H1 (cell line): ENCODE measurements around the gene DPM3. TPM values are rescaled to one million over a fixed set of nuclear protein-coding genes. Genes with fewer than 3 reads are reported as not detected.

Experiments used
- CTCF ChIA-PET: fragments of 300-600 bp; sonication (Branson Sonifier 250); formaldehyde crosslinking; loops from one replicate; lab custom pipeline; 2021; ENCODE audit not compliant: partially characterized antibody; lab: Charles Lee
- POLR2A ChIA-PET: fragments of 300-600 bp; sonication (Branson Sonifier 250); formaldehyde crosslinking; loops from one replicate; lab custom pipeline; 2021; ENCODE audit warnings: inconsistent platforms; ENCODE audit not compliant: partially characterized antibody; lab: Charles Lee
- DNase-seq, 2 experiments: peaks; one replicate each; pipeline versions ENCODE4 v3.0.0 to v3.0.0-alpha.2; 2010 to 2022; ENCODE audit warnings: low spot score in 2 of 2, low read depth in 1 of 2, mixed read lengths in 1 of 2
- FAIRE-seq: peaks from 2 replicates; lab custom pipeline; 2011; peaks lifted over from hg19 to GRCh38; lab: Jason Lieb, UNC
- H2AFZ ChIP-seq: 2 replicates; pipeline ENCODE4 v1.8.1; 2012; ENCODE audit warnings: low read length, inconsistent platforms
- H2AK5ac ChIP-seq: 2 replicates; pipeline ENCODE4 v1.6.1; 2013; ENCODE audit warnings: low read depth, low read length
- H2BK120ac ChIP-seq: replicated peaks from 2 replicates; pipeline ENCODE3; 2013; ENCODE audit warnings: low read depth, low read length, inconsistent platforms
- H2BK12ac ChIP-seq: 2 replicates; pipeline ENCODE4 v1.6.1; 2013; ENCODE audit warnings: low read depth, low read length
- H2BK15ac ChIP-seq: 2 replicates; pipeline ENCODE4 v1.6.1; 2013; ENCODE audit warnings: low read length
- H2BK20ac ChIP-seq: 2 replicates; pipeline ENCODE4 v1.6.1; 2013; ENCODE audit warnings: low read length
- H2BK5ac ChIP-seq: 2 replicates; pipeline ENCODE4 v1.6.1; 2013; ENCODE audit warnings: low read depth, low read length
- H3K14ac ChIP-seq: 2 replicates; pipeline ENCODE4 v1.6.1; 2013; ENCODE audit warnings: inconsistent platforms; ENCODE audit not compliant: insufficient read length
- H3K18ac ChIP-seq: 2 replicates; pipeline ENCODE4 v1.6.1; 2013; ENCODE audit warnings: low read length; ENCODE audit errors: extremely low read depth
- H3K23ac ChIP-seq: 2 replicates; pipeline ENCODE4 v1.6.1; 2013; ENCODE audit warnings: inconsistent platforms; ENCODE audit not compliant: insufficient read length
- H3K23me2 ChIP-seq: 2 replicates; pipeline ENCODE4 v1.6.1; 2013; ENCODE audit warnings: low read depth, low read length
- H3K27ac ChIP-seq: 2 replicates; pipeline ENCODE4 v1.6.1; 2011; ENCODE audit warnings: low read depth, low read length, inconsistent platforms
- H3K27me3 ChIP-seq, 4 experiments: replicated peaks in 1 of 4; 1 replicate in 1 of 4; 2 replicates in 3 of 4; pipeline versions ENCODE4 v1.6.1 to v1.8.1; 2011 to 2013; ENCODE audit warnings: low read length in 3 of 4, mild to moderate bottlenecking in 3 of 4, inconsistent platforms in 2 of 4, mixed read lengths in 2 of 4, moderate library complexity in 1 of 4; ENCODE audit not compliant: control insufficient read depth in 3 of 4, insufficient read depth in 3 of 4; ENCODE audit errors: extremely low read depth in 1 of 4
- H3K36me3 ChIP-seq, 4 experiments: 2 replicates each; pipeline versions ENCODE4 v1.6.1 to v1.8.1; 2011 to 2013; ENCODE audit warnings: mild to moderate bottlenecking in 4 of 4, low read length in 3 of 4, moderate library complexity in 2 of 4, control low read depth in 1 of 4, inconsistent platforms in 1 of 4; ENCODE audit not compliant: insufficient read depth in 4 of 4, control insufficient read depth in 2 of 4
- H3K4ac ChIP-seq: replicated peaks from 2 replicates; pipeline ENCODE3; 2013; ENCODE audit warnings: low read length, low read depth, mixed read lengths, inconsistent platforms; ENCODE audit not compliant: insufficient read length
- H3K4me1 ChIP-seq, 4 experiments: replicated peaks in 1 of 4; 1 replicate in 1 of 4; 2 replicates in 3 of 4; pipeline versions ENCODE4 v1.6.1 to v1.8.1; 2011 to 2013; ENCODE audit warnings: low read length in 3 of 4, inconsistent platforms in 2 of 4, mixed read lengths in 1 of 4; ENCODE audit not compliant: insufficient read depth in 4 of 4, control insufficient read depth in 3 of 4
- H3K4me2 ChIP-seq, 2 experiments: 2 replicates each; pipeline versions ENCODE4 v1.6.1 to v1.8.1; 2011 to 2013; ENCODE audit warnings: low read depth in 2 of 2, low read length in 2 of 2, control low read depth in 1 of 2, inconsistent platforms in 1 of 2, mild to moderate bottlenecking in 1 of 2; ENCODE audit not compliant: insufficient read depth in 1 of 2
- H3K4me3 ChIP-seq, 4 experiments: fragments of 200-600, 300-600 bp in 1 of 4; sonication (generic), shearing (Covaris generic), sonication (Bioruptor Twin) in 1 of 4; 2 replicates each; pipeline versions ENCODE4 v1.5.1 to v1.8.1; 2011 to 2016; ENCODE audit warnings: low read length in 4 of 4, low read depth in 3 of 4, control low read depth in 2 of 4, inconsistent platforms in 2 of 4, mild to moderate bottlenecking in 2 of 4, mixed read lengths in 1 of 4, moderate library complexity in 1 of 4; ENCODE audit not compliant: insufficient read depth in 2 of 4; ENCODE audit errors: extremely low read depth in 1 of 4
- H3K56ac ChIP-seq: replicated peaks from 2 replicates; pipeline ENCODE3; 2013; ENCODE audit warnings: low read depth, mild to moderate bottlenecking, mixed read lengths, low read length, inconsistent platforms; ENCODE audit not compliant: insufficient read length
- H3K79me1 ChIP-seq: 2 replicates; pipeline ENCODE4 v1.6.1; 2013; ENCODE audit warnings: low read depth, low read length, control low read depth
- H3K79me2 ChIP-seq, 2 experiments: 2 replicates each; pipeline versions ENCODE4 v1.6.1 to v1.8.1; 2012 to 2013; ENCODE audit warnings: low read length in 2 of 2, mild to moderate bottlenecking in 2 of 2, inconsistent platforms in 1 of 2; ENCODE audit not compliant: insufficient read depth in 2 of 2, control insufficient read depth in 1 of 2
- H3K9ac ChIP-seq, 4 experiments: replicated peaks in 1 of 4; 1 replicate in 1 of 4; 2 replicates in 3 of 4; pipeline versions ENCODE4 v1.6.1 to v1.8.1; 2011 to 2013; ENCODE audit warnings: low read depth in 3 of 4, low read length in 3 of 4, control low read depth in 2 of 4, mild to moderate bottlenecking in 2 of 4, moderate library complexity in 2 of 4, inconsistent platforms in 1 of 4; ENCODE audit errors: extremely low read depth in 1 of 4
- H3K9me3 ChIP-seq, 2 experiments: 2 replicates each; pipeline versions ENCODE4 v1.6.1 to v1.8.1; 2012 to 2013; ENCODE audit warnings: mild to moderate bottlenecking in 2 of 2, moderate library complexity in 2 of 2, control low read depth in 1 of 2, inconsistent platforms in 1 of 2, low read depth in 1 of 2, low read length in 1 of 2, mixed read lengths in 1 of 2; ENCODE audit not compliant: insufficient read depth in 2 of 2
- H4K20me1 ChIP-seq, 2 experiments: replicated peaks in 1 of 2; 2 replicates each; pipeline versions ENCODE3 to v1.8.1; 2011 to 2013; ENCODE audit warnings: inconsistent platforms in 2 of 2, low read length in 2 of 2, mild to moderate bottlenecking in 1 of 2; ENCODE audit not compliant: insufficient read depth in 2 of 2, control insufficient read depth in 1 of 2
- H4K5ac ChIP-seq: 2 replicates; pipeline ENCODE4 v1.6.1; 2013; ENCODE audit warnings: low read length, low read depth, mixed read lengths, inconsistent platforms; ENCODE audit not compliant: insufficient read length
- H4K8ac ChIP-seq: 2 replicates; pipeline ENCODE4 v1.8.0; 2013; ENCODE audit warnings: mild to moderate bottlenecking, moderate library complexity, low read length, inconsistent platforms; ENCODE audit not compliant: insufficient read depth; ENCODE audit errors: extremely low read depth
- H4K91ac ChIP-seq: replicated peaks from 2 replicates; pipeline ENCODE3; 2013; ENCODE audit warnings: low read length, mixed read lengths, inconsistent platforms; ENCODE audit not compliant: insufficient read length
- BCL11A ChIP-seq, 2 experiments: IDR thresholded peaks; one replicate each; pipeline ENCODE4 v1.6.1; 2011; ENCODE audit warnings: low read depth in 2 of 2, low read length in 2 of 2, mild to moderate bottlenecking in 2 of 2
- CBX8 ChIP-seq: fragments of 300-800, 300-1000 bp; sonication (generic); IDR thresholded peaks from 2 replicates; pipeline ENCODE4 v1.7.1; 2016; ENCODE audit warnings: low read depth, low read length, borderline replicate concordance
- CHD2 ChIP-seq: IDR thresholded peaks from 2 replicates; pipeline ENCODE4 v1.6.1; 2012; ENCODE audit warnings: low read length, improper control_type of control experiment
- HDAC2 ChIP-seq, 2 experiments: fragments of 300-600 bp in 1 of 2; sonication (generic) in 1 of 2; IDR thresholded peaks; 2 replicates each; pipeline ENCODE4 v1.6.1; 2011 to 2012; ENCODE audit warnings: low read depth in 2 of 2, low read length in 2 of 2, mild to moderate bottlenecking in 2 of 2, moderate library complexity in 2 of 2, borderline replicate concordance in 1 of 2, inconsistent platforms in 1 of 2
- RAD21 ChIP-seq, 2 experiments: IDR thresholded peaks in 1 of 2; conservative IDR thresholded peaks in 1 of 2; 2 replicates each; pipeline ENCODE4 v1.6.1; 2011; ENCODE audit warnings: low read depth in 2 of 2, low read length in 2 of 2, improper control_type of control experiment in 1 of 2, inconsistent platforms in 1 of 2, mild to moderate bottlenecking in 1 of 2, moderate library complexity in 1 of 2
- SIN3A ChIP-seq, 2 experiments: IDR thresholded peaks in 1 of 2; conservative IDR thresholded peaks in 1 of 2; 2 replicates each; pipeline ENCODE4 v1.6.1; 2011 to 2012; ENCODE audit warnings: low read length in 2 of 2, improper control_type of control experiment in 1 of 2, low read depth in 1 of 2, mild to moderate bottlenecking in 1 of 2
- SP2 ChIP-seq: IDR thresholded peaks from 2 replicates; pipeline ENCODE4 v1.6.1; 2012; ENCODE audit warnings: mild to moderate bottlenecking, low read length, inconsistent platforms
- TAF7 ChIP-seq: optimal IDR thresholded peaks from 2 replicates; pipeline ENCODE3; 2011; ENCODE audit warnings: low read depth, mild to moderate bottlenecking, inconsistent platforms, low read length, moderate library complexity, borderline replicate concordance
- WGBS, 2 experiments: shearing (Covaris generic) in 1 of 2; methylation state at CpG; one replicate each; pipeline versions ENCODE4 v1.1.6 to v1.1.7; 2013 to 2015; ENCODE audit warnings: low lambda C conversion rate in 2 of 2, mixed read lengths in 2 of 2, inconsistent platforms in 1 of 2, low coverage in 1 of 2, missing lambda C conversion rate in 1 of 2; ENCODE audit not compliant: insufficient replicate concordance in 2 of 2, insufficient coverage in 1 of 2, insufficient read length in 1 of 2; ENCODE audit errors: extremely low coverage in 1 of 2, missing lambda C conversion rate in 1 of 2; 5-methylcytosine and 5-hydroxymethylcytosine counted together
- polyA plus RNA-seq, 7 experiments: library from polyadenylated mRNA; depleted of rRNA in 3 of 7; stranded (reverse) in 5 of 7; unstranded in 2 of 7; fragments of >200 nt in 5 of 7; fragments of 200-250 nt in 2 of 7; gene quantifications; 1 replicate in 5 of 7; 2 replicates in 1 of 7; 4 replicates in 1 of 7; pipeline versions ENCODE4 v1.2.1 to v1.2.3, GENCODE V29; 2011 to 2013; ENCODE audit warnings: missing spikeins in 2 of 7, mixed read lengths in 2 of 7
- total RNA-seq: library from RNA; stranded (reverse); fragmentation: NEBNext Ultra II Directional; extraction: Animal tissue kit (Norgen Biotek cat#: 25700); gene quantifications from 2 replicates; pipeline ENCODE4 v1.2.1, GENCODE V29; 2021
- TF ChIP-seq, protein P1 (sequence below): IDR thresholded peaks from 2 replicates; pipeline ENCODE4 v1.6.1; 2011; ENCODE audit warnings: low read length, improper control_type of control experiment

DPM3 gene
- total and polyA plus RNA-seq, 2 of the 8 experiments (the other 6 are each of a cell fraction or from before 2014, with no cell fraction given), result 44.8 to 227 TPM

DNA sequence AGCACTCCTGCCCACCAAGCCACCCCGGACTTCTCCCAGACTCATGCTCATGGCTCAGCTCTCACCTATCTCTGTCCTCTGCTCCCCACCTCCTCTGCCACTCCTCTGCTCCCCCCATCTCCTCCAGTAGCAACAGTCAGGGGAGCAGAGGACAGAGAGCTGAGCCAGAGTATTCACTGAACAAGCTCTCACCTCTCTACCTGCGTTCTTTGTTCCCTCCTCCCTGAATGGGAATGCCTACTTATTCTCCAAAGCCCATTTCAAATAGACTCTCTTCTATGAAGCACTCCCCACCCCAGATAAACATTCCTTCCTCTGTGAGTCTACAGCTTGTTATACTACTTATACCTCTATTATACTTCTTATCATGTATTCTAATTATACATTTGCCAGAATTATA lies 19.1 kb downstream of the DPM3 start:
- no peak overlapping the region for H3K27ac ChIP-seq
- H3K27me3 ChIP-seq, result peaks cover 16 to 24% (median 21%) of the 10 kb centered on the region in 4 experiments
- peaks cover 3% of the 10 kb centered on the region for H3K23me2 ChIP-seq
- ChIA-PET POLR2A (interaction anchor here (0.7 to 2.4 kb wide), 3 partner anchors 9 to 14 kb away, joined by 3 to 11 read pairs (median 7); partner anchors contain the start of gene SLC50A1), CTCF (interaction anchor here (0.8 to 2.8 kb wide), 9 partner anchors 13 to 56 kb away, joined by 3 to 13 read pairs (median 6); no protein-coding TSS in a partner anchor)
- DNase-seq (no peak), FAIRE-seq (no peak)
- H2BK120ac ChIP-seq, result no peak overlapping the region
- no peaks in the 10 kb centered on the region for H4K20me1 ChIP-seq
- H4K91ac ChIP-seq, result no peak overlapping the region
- no peak overlapping the region for H3K4me2 ChIP-seq
- H3K4ac ChIP-seq, result no peak overlapping the region
- no peak overlapping the region for H3K23ac ChIP-seq
- 77% methylated on average over 2 of the region's 2 CpGs; no CpG with 5 or more reads in 1 of the 2 experiments for WGBS, 2 experiments
- no peak overlapping the region for H3K4me3 ChIP-seq
- no peaks in the 10 kb centered on the region for H3K79me1 ChIP-seq
- no peak overlapping the region for H2BK5ac ChIP-seq
- H3K18ac ChIP-seq, result no peak overlapping the region
- no peak overlapping the region for H3K9ac ChIP-seq
- H2BK20ac ChIP-seq, result no peak overlapping the region
- H2AK5ac ChIP-seq, result no peak overlapping the region
- no peak overlapping the region; the same call in 1 of the 2 replicates for H2BK12ac ChIP-seq
- H2AFZ ChIP-seq, result no peak overlapping the region
- no peak overlapping the region for H3K14ac ChIP-seq
- no peaks in the 10 kb centered on the region for H3K79me2 ChIP-seq
- H3K56ac ChIP-seq, result no peak overlapping the region
- H2BK15ac ChIP-seq, result no peak overlapping the region
- no peaks in the 10 kb centered on the region for H3K9me3 ChIP-seq
- no peak overlapping the region for H4K8ac ChIP-seq
- H3K4me1 ChIP-seq, result peaks cover 0 to 16% (median 12%) of the 10 kb centered on the region in 4 experiments; a peak in 6 of 7 replicates
- no peaks in the 10 kb centered on the region for H3K36me3 ChIP-seq
- no peak overlapping the region for H4K5ac ChIP-seq
- no peak for TF ChIP-seq HDAC2 (IDR thresholded peaks at IDR 0.05; ENCODE audit: borderline replicate concordance in 1 of 2, low read depth in 2 of 2, low read length in 2 of 2)
- TF ChIP-seq, protein P1, sequence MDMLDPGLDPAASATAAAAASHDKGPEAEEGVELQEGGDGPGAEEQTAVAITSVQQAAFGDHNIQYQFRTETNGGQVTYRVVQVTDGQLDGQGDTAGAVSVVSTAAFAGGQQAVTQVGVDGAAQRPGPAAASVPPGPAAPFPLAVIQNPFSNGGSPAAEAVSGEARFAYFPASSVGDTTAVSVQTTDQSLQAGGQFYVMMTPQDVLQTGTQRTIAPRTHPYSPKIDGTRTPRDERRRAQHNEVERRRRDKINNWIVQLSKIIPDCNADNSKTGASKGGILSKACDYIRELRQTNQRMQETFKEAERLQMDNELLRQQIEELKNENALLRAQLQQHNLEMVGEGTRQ, result no peak
- TF ChIP-seq RAD21 (IDR thresholded peaks at IDR 0.05 in 1 of 2, conservative IDR thresholded peaks at IDR 0.05 in 1 of 2; ENCODE audit: low read depth in 2 of 2, low read length in 2 of 2), result no peak
- TF ChIP-seq CBX8, result no peak
- TF ChIP-seq TAF7, result no peak
- TF ChIP-seq SIN3A (conservative IDR thresholded peaks at IDR 0.05 in 1 of 2, IDR thresholded peaks at IDR 0.05 in 1 of 2; ENCODE audit: low read depth in 1 of 2, low read length in 2 of 2), result no peak
- TF ChIP-seq SP2, result no peak
- no peak for TF ChIP-seq BCL11A (IDR thresholded peaks at IDR 0.05; ENCODE audit: low read depth in 2 of 2, low read length in 2 of 2)
- no peak for TF ChIP-seq CHD2
